Measurements from ENCODE around the gene HCRTR1.

Gene HCRTR1

DNA sequence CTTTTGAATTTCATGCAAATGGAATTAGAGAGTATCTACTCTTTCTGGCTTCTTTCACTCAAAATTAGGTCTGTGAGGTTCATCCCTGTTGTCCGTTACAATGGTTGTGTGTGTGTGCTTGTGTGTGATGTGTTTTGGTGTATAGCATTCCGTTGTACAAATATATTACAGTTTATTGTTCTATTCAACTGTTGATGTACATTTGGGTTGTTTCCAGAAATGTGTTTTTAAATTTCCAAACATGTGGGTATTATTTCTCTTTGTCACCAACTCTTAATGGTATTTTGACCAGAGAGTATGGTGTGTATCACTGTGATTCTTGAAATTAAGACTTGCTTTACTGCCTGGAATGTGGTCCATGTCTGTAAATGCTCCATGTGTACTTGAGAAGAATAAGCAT is 16.8 kb upstream of the HCRTR1 start:
- no peak for DNase-seq

DNA sequence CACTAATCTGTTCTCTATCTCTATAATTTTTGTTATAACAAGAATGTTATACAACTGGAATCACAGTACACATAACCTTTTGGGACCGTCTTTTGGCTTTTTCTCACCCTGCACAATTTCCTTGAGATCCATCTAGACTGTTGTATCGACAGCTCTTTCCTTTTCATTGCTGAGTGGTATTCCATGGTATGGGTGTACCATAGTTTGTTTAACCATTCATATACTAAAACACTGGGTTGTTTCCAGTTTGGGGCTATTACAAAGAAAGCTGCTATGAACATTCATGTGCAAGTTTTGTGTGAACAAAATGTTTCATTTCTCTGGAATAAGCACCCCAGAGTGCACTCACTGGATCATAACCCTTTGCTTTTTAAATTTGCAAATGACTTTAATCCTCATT is 15.4 kb upstream of the HCRTR1 start:
- no peak for DNase-seq

DNA sequence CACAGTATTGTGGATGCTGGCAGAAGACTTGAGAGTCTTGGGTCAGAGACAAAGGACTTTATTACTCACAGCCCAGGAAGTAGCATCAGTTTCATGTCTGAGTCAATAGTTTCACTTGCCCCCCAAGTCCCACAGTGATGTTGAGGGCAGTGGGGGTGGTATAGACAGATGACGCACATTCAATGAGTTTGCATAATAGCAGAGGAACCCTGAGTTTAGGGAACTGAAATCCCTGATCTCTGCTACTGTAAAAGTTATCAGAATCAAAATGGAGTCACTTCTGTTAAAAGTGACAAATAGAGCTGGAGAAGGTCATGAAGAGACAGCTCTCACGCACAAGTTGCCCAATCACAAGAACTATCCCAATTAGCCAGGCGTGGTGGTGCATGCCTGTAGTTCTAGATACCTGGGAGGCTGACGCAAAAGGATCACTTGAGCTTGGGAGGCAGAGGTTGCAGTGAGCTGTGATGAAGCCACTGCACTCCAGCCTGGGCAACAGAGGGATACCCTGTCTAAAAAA is 11.5 kb upstream of the HCRTR1 start:
- no peak for DNase-seq

DNA sequence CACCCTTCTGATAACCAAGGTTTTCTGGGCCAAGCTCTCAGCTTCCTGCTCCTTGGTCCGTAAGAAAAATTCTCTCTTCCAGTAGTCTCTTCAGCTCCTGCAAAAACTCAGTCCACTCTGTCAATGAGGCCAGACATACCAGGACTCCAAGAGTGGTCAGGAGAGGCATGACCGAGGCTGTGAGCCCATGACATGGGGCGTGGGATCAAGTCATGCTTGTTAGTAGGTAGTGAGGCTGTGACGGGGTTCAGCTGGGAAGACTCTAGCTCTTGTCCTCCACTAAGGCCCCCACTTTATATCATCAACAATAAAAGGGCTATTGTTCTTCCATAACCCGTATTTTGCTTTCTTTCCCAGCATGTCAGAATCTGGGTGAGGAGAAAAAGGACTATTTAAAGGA is 10.1 kb upstream of the HCRTR1 start:
- DNase-seq = no peak

DNA sequence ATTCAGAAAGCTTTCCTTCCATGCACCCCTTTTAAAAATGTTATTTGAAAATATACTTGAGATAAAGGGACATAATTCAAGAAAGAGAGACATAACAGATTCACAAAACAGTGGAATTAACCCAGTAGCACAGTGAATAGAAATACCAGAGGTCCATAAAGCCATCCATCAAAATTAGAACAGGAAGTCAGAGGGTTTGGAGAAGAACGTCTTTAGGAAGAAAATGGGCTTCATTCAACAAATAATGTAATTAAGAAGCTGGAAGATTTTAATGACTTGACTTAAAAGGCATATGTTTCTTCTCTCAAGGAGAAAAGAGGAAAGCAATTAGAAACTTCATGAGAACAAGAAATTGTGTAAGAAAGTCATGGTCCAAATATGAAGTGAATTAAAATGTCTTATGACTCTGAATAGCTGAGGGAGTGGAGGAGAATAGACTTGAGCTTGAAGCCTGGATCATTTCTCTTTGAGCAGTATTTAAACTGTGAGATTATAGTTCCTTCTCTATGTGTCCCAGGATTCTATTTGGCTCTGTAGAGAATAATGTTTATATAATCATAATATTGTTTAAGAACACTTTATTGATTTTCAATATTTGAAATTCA is 7.9 kb upstream of the HCRTR1 start:
- no peak for DNase-seq

DNA sequence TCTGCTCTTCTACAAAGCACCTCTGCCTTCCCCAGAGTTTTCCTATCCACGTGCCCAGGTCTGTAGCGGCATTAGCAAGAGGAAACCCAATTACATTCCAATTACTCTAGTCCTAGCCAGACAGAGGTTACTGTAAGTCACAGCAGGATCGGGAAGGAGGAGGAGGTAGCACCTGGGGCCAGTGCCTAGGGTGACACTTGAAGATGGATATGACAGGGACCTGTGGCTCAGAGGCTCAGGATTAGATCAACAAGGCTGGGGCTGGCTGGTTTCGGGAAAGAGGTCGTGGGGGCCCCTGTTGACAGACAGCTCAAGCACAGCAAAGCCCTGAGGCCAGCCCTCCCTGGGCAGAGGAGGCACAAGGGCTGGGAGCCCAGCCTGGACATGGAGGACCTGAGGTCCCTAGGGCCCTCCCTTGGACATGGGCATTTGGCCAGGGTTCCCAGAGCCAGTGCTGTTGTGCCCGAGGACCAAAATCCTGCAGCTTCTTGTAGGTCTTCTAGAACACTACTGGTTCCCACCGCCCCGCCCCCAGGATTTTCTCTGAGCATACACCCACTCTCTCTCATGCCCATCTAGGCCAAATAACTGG is 3.0 kb upstream of the HCRTR1 start:
- DNase-seq = no peak

DNA sequence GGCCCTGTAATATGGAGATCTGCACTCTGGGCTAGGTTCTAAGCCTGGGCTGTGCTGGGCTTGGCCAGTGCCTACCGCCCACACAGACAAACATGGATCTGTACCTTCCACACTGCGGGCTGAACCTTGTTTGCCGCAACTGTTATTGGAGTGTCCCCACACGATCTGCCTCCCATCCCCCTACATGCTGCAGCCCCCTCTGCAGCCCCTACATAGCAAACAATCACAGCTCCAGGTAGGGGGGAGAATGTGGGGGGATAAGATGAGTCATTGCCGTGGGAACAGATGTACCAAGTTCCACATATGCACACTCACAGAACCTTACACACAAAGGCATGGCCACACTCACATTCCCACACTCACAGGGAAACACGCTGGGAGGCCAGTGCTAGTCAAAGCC is 2.1 kb upstream of the HCRTR1 start:
- DNase-seq = no peak

DNA sequence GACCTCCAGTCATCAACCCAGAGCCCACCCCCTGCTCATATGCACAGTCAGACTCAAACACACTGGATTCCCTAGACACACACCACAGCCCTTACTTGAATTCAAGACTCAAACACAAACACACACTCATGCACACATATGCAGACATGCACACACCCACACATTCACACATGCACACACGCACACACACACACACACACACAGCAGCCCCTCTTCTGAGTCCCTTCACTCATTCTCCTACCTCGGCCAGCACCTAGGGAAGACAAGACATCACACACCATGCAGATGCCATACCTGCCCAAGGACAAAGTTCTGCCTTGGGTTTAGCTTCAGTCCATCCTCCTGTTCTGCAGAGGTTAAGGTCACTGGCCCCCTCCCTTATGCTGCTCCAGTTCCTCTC is 1.6 kb upstream of the HCRTR1 start:
- no peak for DNase-seq

DNA sequence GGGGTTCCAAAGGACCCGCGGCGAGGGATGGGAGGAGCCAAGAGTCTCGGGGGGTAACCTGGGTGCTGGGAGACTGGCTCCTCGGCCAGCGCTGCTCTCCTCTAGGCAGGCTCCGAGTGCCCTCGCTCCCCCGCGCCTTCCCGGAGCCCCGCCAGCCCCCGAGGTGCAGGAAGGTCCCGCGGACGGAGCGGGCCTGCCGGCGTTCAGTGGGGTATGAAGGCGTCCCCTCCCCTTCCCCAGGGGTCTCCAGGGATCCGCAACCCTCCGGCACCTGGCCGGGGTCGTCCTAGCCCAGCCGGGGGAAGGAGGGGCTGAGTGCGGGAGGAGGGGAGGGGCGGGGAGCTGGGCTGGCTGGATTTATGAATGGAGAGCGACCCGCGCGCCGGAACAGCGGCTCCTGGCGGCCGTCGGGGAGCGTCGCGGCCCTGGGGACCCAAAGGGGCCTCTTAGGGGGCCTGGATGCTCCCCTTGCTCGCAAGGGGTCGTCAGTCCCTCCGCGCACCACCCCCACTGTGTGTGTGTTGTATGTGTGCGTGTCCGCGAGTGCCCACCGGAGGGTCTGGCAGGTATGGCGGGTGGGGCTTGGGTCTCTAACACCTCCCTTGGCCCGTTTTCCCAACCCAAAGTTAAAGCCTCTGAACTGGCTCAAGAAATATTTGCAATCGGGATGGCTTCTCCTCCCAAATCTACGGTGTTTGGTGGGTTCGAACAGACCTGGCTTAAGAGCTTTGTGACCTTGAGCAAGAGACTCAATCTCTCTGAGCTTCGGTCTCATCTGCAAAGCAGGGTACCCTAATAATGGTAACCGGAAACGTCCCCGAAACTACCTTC is 642 bp downstream of the HCRTR1 start:
- peak; percentile 19 to 27 for DNase-seq

DNA sequence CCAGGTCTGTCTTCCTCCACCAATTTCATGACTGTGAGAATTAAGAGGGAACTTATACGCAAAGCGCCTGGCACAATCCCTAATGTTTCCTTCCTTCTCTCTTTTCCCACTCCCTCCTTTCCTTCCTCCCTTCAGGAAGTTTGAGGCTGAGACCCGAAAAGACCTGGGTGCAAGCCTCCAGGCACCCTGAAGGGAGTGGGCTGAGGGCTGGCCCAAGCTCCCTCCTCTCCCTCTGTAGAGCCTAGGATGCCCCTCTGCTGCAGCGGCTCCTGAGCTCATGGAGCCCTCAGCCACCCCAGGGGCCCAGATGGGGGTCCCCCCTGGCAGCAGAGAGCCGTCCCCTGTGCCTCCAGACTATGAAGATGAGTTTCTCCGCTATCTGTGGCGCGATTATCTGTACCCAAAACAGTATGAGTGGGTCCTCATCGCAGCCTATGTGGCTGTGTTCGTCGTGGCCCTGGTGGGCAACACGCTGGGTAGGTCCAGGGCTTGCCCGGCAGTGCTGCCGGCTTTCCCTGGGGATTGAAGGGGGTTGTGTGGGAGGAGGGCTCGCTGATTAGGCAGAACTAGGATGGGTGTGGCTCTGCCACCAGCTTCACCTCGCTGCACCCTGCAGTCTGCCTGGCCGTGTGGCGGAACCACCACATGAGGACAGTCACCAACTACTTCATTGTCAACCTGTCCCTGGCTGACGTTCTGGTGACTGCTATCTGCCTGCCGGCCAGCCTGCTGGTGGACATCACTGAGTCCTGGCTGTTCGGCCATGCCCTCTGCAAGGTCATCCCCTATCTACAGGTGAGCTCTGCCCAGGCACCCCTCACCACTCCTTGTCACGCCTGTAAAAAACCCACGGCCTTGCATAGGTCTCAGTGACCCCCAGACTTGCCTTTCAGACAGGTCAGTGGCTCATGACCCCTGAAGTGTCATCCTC is 1.7 kb downstream of the HCRTR1 start:
- no peak for DNase-seq

DNA sequence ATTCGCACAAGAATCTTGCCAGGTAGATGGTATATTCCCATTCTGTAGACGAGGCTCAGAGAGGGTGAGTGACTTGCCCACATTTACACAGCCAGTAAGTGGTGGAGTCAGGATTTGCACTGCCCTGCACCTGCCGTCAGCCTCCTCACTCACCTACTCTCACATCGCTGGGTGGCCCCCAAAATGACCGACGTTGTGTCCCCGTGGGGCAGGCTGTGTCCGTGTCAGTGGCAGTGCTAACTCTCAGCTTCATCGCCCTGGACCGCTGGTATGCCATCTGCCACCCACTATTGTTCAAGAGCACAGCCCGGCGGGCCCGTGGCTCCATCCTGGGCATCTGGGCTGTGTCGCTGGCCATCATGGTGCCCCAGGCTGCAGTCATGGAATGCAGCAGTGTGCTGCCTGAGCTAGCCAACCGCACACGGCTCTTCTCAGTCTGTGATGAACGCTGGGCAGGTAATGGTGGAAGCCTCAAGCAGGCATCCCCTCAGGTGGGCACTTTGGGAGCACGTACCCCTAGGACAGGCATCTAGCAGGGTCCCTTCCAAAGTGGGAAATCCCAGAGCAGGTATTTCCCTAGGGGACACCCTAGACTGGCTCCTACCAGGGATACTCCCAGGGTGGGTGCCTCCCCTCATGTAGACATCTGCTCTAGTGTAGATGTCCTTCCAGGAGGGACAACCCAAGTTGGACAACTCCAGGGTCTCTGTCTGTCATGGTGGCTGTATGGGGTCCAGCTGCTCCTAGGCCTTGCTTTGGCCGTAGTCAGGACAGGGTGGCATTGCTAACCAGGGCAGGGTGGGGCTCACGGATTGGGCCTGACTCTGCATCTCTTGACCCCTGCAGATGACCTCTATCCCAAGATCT is 3.4 kb downstream of the HCRTR1 start:
- no peak for DNase-seq

DNA sequence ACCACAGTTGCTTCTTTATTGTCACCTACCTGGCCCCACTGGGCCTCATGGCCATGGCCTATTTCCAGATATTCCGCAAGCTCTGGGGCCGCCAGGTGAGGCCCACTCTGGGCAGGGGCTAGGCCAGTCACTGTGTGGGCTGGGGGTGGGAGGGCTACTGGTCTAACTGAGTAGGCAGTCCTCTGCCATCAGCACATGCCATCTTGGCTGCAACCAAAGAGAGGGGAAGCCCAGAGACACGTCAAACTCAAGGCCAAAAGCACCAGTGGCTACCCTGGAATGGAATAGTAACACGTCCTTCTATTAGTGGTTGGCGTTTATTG is 4.0 kb downstream of the HCRTR1 start:
- no peak for DNase-seq

DNA sequence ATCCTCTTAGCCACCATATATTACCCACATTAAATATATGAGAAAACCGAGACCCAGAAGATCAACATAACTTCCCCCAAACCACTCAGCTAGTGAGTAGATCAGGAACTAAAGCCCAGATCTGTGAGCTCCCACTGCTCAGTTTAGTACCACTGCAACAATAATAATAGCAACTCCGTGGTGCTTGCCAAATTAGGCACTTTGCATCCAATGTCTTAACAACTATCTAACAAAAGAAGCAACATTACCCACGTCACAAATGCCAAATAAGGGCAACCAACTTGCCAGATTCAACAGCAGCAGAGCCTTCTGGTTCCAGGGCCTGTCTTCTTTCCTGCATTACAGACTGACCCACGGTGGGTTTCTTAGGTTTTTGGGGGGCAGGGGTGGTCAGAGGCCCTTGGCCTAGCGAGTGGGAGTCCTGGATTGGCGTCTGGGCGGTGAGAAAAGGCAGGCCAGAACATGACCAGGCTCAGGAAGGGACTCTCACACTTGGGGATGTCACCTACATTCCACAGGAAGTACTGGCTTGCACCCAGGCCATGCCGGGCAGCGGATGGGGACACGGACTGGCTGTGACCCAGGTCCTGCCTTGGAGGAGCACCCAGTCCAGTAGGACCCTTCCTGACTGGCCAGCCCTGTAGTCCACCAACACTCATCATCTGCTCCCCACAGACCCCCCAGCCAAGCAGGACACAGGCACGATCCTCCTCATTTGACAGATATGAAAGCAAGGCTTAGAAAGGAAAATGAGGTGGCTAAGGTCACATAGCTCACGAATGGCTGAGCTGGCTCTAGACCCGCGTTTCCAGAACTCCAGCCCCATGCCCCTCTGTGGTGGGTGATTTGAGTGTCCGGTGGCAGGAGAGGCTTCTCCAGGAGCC is 4.6 kb downstream of the HCRTR1 start:
- no peak for DNase-seq

DNA sequence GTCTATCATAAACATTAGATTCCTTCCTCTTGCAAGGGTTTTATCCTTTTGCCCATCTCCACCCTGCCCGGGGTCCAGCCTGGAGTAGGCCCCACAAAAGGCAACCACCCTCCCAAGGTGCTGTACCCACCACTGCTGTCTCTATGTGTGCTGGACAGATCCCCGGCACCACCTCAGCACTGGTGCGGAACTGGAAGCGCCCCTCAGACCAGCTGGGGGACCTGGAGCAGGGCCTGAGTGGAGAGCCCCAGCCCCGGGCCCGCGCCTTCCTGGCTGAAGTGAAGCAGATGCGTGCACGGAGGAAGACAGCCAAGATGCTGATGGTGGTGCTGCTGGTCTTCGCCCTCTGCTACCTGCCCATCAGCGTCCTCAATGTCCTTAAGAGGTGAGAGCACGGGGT is 5.9 kb downstream of the HCRTR1 start:
- DNase-seq = no peak

DNA sequence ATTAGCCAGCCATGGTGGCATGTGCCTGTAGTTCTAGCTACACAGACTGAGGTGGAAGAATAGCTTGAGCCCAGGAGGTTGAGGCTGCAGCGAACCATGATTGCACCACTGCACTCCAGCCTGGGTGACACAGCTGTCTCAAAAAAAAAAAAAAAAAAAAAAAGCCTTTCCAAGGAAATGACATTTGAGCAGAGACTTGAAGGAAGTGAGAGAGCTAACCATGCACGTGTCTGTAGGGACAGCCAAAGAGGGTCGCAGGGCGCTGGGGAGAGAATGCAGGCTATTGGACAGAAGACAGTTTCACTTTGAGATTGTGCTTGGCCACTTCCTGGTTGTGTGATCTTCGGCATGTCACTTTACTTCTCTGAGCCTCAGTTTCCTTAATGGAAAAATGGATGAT is 6.8 kb downstream of the HCRTR1 start:
- DNase-seq = no peak

DNA sequence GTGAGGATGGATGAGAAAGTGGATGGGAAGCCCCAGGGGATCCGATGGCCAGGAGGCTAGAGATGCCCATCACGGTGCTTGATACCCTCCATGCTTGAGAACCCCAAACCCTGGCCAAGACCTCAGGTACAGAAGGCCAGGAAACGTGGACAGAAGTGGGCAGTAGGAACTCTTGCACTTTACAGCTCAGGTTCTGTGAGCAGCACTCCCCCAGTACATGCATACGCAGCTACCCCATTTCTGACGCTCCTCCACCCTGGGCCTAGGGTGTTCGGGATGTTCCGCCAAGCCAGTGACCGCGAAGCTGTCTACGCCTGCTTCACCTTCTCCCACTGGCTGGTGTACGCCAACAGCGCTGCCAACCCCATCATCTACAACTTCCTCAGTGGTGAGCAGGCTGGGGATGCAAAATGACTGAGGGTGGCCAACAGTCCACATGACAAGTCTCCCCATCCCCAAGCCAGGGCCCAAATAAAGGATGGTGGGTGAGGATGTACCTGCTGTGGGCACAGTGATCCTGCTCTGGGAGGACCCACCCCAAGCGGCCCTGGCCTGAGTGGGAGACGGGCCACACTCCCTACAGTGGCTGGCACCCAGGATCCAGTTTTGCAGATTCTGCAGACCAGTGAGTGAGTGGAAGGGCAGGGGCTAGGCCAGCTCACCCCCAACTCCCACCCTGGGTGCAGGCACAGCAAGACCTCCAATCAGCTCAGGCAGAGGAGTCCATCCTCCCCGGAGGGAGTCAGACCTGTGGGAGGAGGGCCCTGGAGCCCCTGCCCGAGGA is 7.4 kb downstream of the HCRTR1 start:
- DNase-seq = no peak

DNA sequence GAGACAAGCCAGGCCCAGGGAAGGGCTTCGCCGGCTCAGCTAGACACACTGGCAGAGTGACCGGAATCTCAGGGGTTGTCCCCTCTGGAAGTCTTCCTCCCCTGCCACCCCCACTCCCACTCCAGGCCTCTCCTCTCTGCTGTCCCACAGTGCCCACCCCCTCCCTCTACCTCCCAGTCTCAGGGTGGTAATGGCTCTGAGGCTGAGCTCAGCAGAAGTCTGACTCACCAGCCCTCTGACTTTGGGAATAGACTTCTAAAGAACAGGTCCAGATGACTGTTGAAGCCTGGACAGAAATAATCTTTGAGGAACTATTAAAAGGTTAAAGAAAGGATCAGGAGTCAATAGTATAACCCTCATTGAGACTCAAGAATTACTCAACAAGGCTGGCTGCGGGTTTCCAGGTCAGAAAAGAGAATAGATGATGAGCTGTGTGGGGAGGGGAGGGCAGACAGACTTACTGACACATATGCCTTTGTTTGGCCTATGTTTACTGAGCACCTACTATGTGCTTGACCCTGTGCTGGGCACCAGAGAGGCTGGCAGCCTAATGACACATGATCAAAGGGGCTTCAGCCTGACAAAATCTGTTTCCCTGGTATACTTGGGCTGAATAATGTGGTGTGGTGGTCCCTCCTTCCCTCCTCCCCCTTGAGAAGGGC is 8.2 kb downstream of the HCRTR1 start:
- DNase-seq = no peak

DNA sequence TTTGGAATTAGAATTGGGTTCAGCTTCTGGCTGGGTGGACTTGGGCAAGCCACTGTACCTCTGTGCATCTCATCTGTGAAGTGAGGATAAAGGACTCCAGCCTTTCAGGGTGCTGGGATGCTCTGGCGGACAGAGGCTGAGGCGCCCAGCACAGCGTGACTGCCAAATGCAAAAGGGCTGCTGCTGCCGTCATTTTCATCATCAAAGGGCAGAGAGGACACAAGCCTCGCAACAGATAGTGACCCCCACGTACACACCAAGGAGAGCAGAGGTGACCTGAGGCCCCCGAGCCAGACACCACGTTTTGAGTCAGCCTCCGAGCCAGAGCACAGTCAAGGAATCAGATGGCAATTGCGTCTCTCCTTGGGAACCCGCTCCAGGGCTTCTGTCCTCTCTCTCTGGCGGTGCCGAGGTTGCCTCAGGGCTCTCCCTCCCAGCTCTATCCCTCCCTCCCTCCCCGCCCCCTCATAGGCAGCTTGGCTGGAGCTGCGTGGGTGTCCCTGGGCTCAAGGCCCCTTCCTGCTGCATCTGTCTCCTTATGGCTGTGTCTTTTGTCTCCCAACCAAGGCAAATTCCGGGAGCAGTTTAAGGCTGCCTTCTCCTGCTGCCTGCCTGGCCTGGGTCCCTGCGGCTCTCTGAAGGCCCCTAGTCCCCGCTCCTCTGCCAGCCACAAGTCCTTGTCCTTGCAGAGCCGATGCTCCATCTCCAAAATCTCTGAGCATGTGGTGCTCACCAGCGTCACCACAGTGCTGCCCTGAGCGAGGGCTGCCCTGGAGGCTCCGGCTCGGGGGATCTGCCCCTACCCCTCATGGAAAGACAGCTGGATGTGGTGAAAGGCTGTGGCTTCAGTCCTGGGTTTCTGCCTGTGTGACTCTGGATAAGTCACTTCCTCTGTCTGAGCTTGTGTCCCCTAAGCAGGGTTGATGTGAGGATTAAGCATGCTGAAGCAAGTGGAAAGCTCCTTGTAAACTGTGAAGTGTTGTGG is 9.0 kb downstream of the HCRTR1 start:
- DNase-seq = no peak
